ENCODE measurements around the gene CYP2A7. TPM values are rescaled to one million over a fixed set of nuclear protein-coding genes. Genes with fewer than 3 reads are reported as not detected.
"Not testable (repeated sequence)": the region's sequence is repeated elsewhere in the genome, so short reads cannot be mapped to it uniquely, and the experiment has no call there.

Gene CYP2A7
- total RNA-seq, 4 donors from 2014 or later: not detected

GRCh38 chr19:40921005-40921897 lies 39.2 kb upstream of the CYP2A7 start:
- Histone ChIP-seq H3K27me3 (no peaks in the 10 kb centered on the region), H3K36me3 (no peaks in the 10 kb centered on the region), H3K9me3 (peaks cover 0 to 10% (median 2%) of the 10 kb centered on the region in 4 donors), H3K27ac (peak overlapping the region in 3 of 4 donors; percentile 38 to 84 (median 64)), H3K4me1 (peaks cover 0 to 16% (median 0%) of the 10 kb centered on the region in 4 donors), H3K4me3 (no peak overlapping the region)
- DNase-seq: peak in 2 of 3 donors; percentile 78 to 87
- TF ChIP-seq POLR2A (IDR thresholded peaks at IDR 0.05): no peak
- TF ChIP-seq CTCF (IDR thresholded peaks at IDR 0.05): no peak

DNA sequence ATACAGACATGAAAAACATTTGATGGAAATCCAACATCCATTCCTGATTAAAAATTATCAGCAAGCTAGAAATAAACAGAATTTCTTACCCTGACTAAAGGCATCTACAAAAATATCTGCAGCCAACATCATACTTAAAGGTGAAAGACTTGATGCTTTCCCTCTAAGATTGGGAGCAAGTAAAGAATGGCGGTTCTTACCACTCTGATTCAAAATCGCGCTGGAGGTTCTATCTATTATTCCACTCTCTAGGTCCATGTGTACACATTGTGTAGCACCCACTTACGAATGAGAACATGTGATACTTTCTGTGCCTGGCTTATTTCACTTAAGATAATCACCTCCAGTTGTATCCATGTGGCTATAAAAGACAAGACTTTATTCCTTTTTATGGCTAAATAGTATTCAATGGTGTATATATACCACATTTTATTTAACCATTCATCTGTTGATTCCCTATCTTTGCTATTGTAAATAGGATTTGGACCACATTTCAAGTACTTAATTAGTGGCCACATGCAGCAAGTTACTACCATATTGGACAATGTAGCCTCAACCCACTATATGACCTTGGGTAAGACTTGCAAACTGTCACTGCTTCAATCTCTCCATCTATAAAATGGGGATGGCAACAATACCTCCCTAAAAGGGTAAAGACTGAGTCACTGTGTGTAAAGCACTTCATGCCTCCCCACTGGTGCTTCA lies 38.4 kb upstream of the CYP2A7 start:
- Histone ChIP-seq H3K4me3 (no peak overlapping the region), H3K27me3 (no peaks in the 10 kb centered on the region), H3K9me3 (peaks cover 0 to 10% (median 2%) of the 10 kb centered on the region in 4 donors), H3K4me1 (peaks cover 0 to 16% (median 0%) of the 10 kb centered on the region in 4 donors), H3K36me3 (no peaks in the 10 kb centered on the region), H3K27ac (peak overlapping the region in 3 of 4 donors; percentile 32 to 84 (median 64))
- TF ChIP-seq POLR2A (IDR thresholded peaks at IDR 0.05): no peak
- TF ChIP-seq CTCF (IDR thresholded peaks at IDR 0.05): no peak
- DNase-seq: no peak

DNA sequence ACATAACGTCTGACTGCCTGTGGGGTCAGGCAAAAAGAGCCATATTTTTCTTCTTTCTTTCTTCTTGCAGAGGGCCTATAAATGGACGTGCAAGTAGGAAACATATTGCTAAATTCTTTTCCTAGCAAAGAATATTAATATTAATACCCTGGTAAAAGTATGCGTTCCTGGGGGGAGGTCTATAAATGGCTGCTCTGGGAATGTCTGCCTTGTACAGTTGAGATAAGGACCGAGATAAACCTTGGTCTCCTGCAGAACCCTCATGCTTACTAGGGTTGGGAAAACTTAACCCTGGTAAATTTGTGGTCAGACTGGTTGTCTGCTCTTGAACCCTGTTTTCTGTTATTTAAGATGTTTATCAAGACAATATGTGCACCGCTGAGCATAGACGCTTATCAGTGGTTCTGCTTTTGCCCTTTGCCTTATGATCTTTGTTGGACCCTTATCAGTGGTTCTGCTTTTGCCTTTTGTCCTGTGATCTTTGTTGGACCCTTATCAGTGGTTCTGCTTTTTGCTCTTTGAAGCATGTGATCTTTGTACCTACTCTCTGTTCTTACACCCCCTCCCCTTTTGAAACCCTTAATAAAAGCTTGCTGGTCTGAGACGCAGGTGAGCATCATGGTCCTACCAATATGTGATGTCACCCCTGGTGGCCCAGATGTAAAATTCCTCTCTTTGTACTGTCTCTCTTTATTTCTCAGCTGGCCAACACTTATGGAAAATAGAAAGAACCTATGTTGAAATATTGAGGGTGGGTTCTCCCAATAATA lies 37.7 kb upstream of the CYP2A7 start:
- H3K4me3 ChIP-seq, DNase-seq, H3K36me3 ChIP-seq, H3K27me3 ChIP-seq, H3K9me3 ChIP-seq: not testable (repeated sequence)
- H3K27ac ChIP-seq: peak overlapping the region in 2 of 4 donors; percentile 64 to 84
- peaks cover 0 to 16% (median 0%) of the 10 kb centered on the region in 4 donors for H3K4me1 ChIP-seq

GRCh38 chr19:40918303-40918702 lies 36.3 kb upstream of the CYP2A7 start:
- not testable (repeated sequence) for H3K4me1 ChIP-seq, H3K27ac ChIP-seq, H3K36me3 ChIP-seq, H3K27me3 ChIP-seq, DNase-seq, H3K4me3 ChIP-seq, H3K9me3 ChIP-seq

DNA sequence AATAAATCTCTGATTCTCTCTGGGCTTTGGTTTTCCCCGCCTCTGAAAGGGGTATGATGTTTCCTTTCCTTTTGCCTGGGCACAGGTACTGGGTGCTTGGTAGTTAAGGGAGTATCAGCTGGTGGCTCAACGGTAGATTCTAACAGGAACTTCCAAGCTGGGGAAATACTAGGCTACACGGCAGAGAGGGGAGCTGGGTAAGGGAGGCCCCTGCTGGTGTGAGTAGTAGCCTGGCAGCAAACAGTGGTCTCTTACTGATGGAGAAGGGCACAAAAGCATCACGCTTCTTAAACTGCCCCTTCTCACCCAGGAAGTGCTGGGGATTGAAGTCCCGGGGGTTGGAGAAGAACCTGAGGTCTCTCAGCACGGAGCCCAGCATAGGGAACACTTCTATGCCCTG lies 26.9 kb upstream of the CYP2A7 start:
- Histone ChIP-seq H3K27ac (peak overlapping the region in 1 of 4 donors; percentile 35), H3K9me3 (no peaks in the 10 kb centered on the region), H3K4me3 (peak overlapping the region in 2 of 4 donors; percentile 22 to 45), H3K27me3 (no peaks in the 10 kb centered on the region), H3K36me3 (no peaks in the 10 kb centered on the region), H3K4me1 (no peaks in the 10 kb centered on the region)
- DNase-seq: peak in 1 of 3 donors; percentile 52
- TF ChIP-seq CTCF (IDR thresholded peaks at IDR 0.05) (peak in 3 of 6 experiments; percentile 15 to 33 (median 23)), POLR2A (IDR thresholded peaks at IDR 0.05) (no peak)

- no peaks in the 10 kb centered on the region for H3K27me3 ChIP-seq
- peak in 1 of 3 donors; percentile 77 for DNase-seq
These were observed 26.1 kb upstream of the CYP2A7 start for GRCh38 chr19:40907968-40908735.

More at GRCh38 chr19:40907968-40908735, 26.1 kb upstream of the CYP2A7 start:
- Histone ChIP-seq H3K4me3 (peak overlapping the region in 2 of 4 donors; percentile 22 to 45), H3K9me3 (no peaks in the 10 kb centered on the region), H3K36me3 (no peaks in the 10 kb centered on the region), H3K27ac (peak overlapping the region in 1 of 4 donors; percentile 35), H3K4me1 (no peaks in the 10 kb centered on the region)
- TF ChIP-seq CTCF (IDR thresholded peaks at IDR 0.05): no peak
- no peak for TF ChIP-seq POLR2A (IDR thresholded peaks at IDR 0.05)
